T-helper 17 cell (primary cell): ENCODE measurements around the gene SLC9A8. TPM values are rescaled to one million over a fixed set of nuclear protein-coding genes. Genes with fewer than 3 reads are reported as not detected.
A peak's percentile ranks its signal among the peaks of the same experiment; 100 is the strongest.
"Not testable (repeated sequence)": the region's sequence is repeated elsewhere in the genome, so short reads cannot be mapped to it uniquely, and the experiment has no call there.

Experiments
- ATAC-seq: fragments of 150-1000 bp; cut with Tn5 transposase; 2 replicates; pipeline ENCODE4 v1.10.0; 2021; ENCODE audit warnings: mild to moderate bottlenecking, moderate library complexity
- DNase-seq, 3 donors: peaks; one replicate each; pipeline versions ENCODE4 v3.0.0 to v3.0.0-alpha.2; 2020 to 2021
- H3K9me3 ChIP-seq: one replicate; pipeline ENCODE4 v1.7.0; 2013; ENCODE audit warnings: low read length, mild to moderate bottlenecking; ENCODE audit not compliant: control insufficient read depth, poor library complexity, severe bottlenecking
- H3K27ac Mint-ChIP-seq: one replicate; pipeline ENCODE4 v1.8.0; 2022; ENCODE audit warnings: mild to moderate bottlenecking, moderate library complexity, mixed read lengths
- H3K27me3 Mint-ChIP-seq: one replicate; pipeline ENCODE4 v1.8.0; 2022; ENCODE audit warnings: mixed read lengths
- H3K36me3 Mint-ChIP-seq: one replicate; pipeline ENCODE4 v1.8.0; 2022; ENCODE audit warnings: low read depth, mixed read lengths
- H3K4me1 Mint-ChIP-seq: one replicate; pipeline ENCODE4 v1.8.0; 2022; ENCODE audit warnings: mild to moderate bottlenecking, mixed read lengths
- H3K4me3 Mint-ChIP-seq: one replicate; pipeline ENCODE4 v1.8.0; 2022; ENCODE audit warnings: mild to moderate bottlenecking, moderate library complexity, mixed read lengths
- total RNA-seq, 4 donors: library from RNA in 2 of 4; stranded (reverse) in 2 of 4; gene quantifications; one replicate each; pipeline ENCODE4 v1.2.3 and lab custom pipeline; 2022 to 2026

SLC9A8 gene
- total RNA-seq, 2 donors from 2014 or later = 42.4 to 44.8 TPM

- H3K27ac Mint-ChIP-seq = peak overlapping the region; percentile 32
- ATAC-seq = no peak
Observed at GRCh38 chr20:49887251-49888211, 74.9 kb downstream of the SLC9A8 start.

DNA sequence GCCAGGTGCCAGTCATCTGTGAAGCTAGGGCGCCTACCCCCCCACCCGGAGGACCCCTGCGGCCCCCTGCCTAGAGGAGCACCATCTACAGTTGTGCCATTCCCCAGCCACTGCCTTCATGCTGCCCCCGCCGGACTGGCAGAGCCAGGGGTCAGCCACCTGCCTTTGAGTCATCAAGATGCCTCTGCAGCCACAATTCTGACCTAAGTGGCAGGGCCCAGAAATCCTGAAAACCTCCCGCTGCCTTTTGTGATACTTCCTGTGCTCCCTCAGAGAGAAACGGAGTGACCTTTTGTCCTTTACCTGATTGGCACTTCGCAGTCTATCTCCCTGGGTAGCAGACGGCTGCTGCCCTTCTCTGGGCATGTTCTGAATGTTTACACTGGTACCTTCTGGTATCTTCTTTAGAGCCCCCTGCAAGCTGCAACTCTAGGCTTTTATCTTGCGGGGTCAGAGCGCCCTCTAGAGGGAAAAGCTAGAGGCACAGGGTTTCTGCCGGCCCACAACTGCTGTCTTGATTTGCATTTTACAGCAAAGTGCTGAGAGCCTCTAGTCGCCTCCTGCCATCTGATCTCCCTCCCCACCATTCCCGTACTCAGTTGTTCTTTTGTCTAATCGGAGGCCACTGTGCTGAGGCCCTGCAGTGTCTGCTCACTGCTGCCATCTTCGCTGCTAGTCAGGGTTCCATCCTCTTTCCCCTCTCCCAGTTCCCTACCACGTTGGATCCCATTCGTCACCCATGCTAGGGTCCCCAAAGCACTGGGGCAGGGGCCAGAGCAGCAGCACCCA is 75.8 kb downstream of the SLC9A8 start:
- ATAC-seq (peak; percentile 68), DNase-seq (peak in 2 of 3 donors; percentile 34 to 44)
- H3K9me3 ChIP-seq = no peaks in the 10 kb centered on the region
- no peak overlapping the region for H3K27ac Mint-ChIP-seq
- H3K27me3 Mint-ChIP-seq = no peaks in the 10 kb centered on the region
- peaks cover 19% of the 10 kb centered on the region for H3K4me1 Mint-ChIP-seq
- peak overlapping the region; percentile 36 for H3K4me3 Mint-ChIP-seq
- no peaks in the 10 kb centered on the region for H3K36me3 Mint-ChIP-seq

More at GRCh38 chr20:49887251-49888211, 74.9 kb downstream of the SLC9A8 start:
- no peaks in the 10 kb centered on the region for H3K36me3 Mint-ChIP-seq
- no peaks in the 10 kb centered on the region for H3K9me3 ChIP-seq
- no peaks in the 10 kb centered on the region for H3K27me3 Mint-ChIP-seq
- peaks cover 13% of the 10 kb centered on the region for H3K4me1 Mint-ChIP-seq
- DNase-seq = no peak
- H3K4me3 Mint-ChIP-seq = no peak overlapping the region

GRCh38 chr20:49889001-49889934 is 76.6 kb downstream of the SLC9A8 start:
- no peak overlapping the region for H3K4me3 Mint-ChIP-seq
- peaks cover 28% of the 10 kb centered on the region for H3K4me1 Mint-ChIP-seq
- H3K36me3 Mint-ChIP-seq = no peaks in the 10 kb centered on the region
- DNase-seq = no peak
- H3K9me3 ChIP-seq = no peaks in the 10 kb centered on the region
- no peak overlapping the region for H3K27ac Mint-ChIP-seq
- H3K27me3 Mint-ChIP-seq = no peaks in the 10 kb centered on the region
- no peak for ATAC-seq

DNA sequence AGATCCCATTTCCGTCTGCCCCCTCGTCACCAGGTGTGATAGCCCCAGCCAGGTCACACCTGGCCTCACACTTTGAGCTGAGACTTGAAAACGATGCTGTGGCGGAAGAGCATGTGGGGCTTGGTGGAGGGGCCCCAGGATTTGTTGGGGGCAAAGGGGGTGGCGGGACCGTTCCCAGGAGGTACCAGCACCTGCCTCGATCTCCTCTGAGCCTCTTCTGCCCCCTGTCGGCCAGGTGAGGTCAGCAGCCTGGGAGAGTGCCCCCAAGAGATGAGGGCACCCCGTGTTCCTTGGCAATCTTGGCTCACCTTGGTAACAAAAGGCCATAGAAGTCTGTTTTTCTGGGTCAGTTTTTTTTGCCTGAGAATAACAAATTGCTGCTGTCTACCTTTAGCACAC is 77.3 kb downstream of the SLC9A8 start:
- DNase-seq = no peak
- H3K36me3 Mint-ChIP-seq = no peaks in the 10 kb centered on the region
- H3K9me3 ChIP-seq = no peaks in the 10 kb centered on the region
- H3K27me3 Mint-ChIP-seq = no peaks in the 10 kb centered on the region
- ATAC-seq = no peak
- peaks cover 31% of the 10 kb centered on the region for H3K4me1 Mint-ChIP-seq
- H3K4me3 Mint-ChIP-seq = no peak overlapping the region
- no peak overlapping the region for H3K27ac Mint-ChIP-seq

- DNase-seq (no peak), ATAC-seq (no peak)
- Mint-ChIP-seq H3K36me3 (no peaks in the 10 kb centered on the region), H3K27ac (no peak overlapping the region), H3K27me3 (no peaks in the 10 kb centered on the region), H3K4me3 (no peak overlapping the region), H3K4me1 (peaks cover 32% of the 10 kb centered on the region)
- no peaks in the 10 kb centered on the region for H3K9me3 ChIP-seq
Observed at GRCh38 chr20:49890471-49891361, 78.1 kb downstream of the SLC9A8 start.

GRCh38 chr20:49891476-49892110 is 79.0 kb downstream of the SLC9A8 start:
- Mint-ChIP-seq H3K36me3 (no peaks in the 10 kb centered on the region), H3K4me3 (no peak overlapping the region), H3K4me1 (peaks cover 30% of the 10 kb centered on the region), H3K27me3 (no peaks in the 10 kb centered on the region), H3K27ac (no peak overlapping the region)
- ATAC-seq (no peak), DNase-seq (no peak)
- H3K9me3 ChIP-seq = no peaks in the 10 kb centered on the region

GRCh38 chr20:49892260-49892659 is 79.6 kb downstream of the SLC9A8 start:
- H3K27me3 Mint-ChIP-seq = no peaks in the 10 kb centered on the region
- H3K4me3 Mint-ChIP-seq = peak overlapping the region; percentile 31
- H3K27ac Mint-ChIP-seq = peak overlapping the region; percentile 71
- no peaks in the 10 kb centered on the region for H3K36me3 Mint-ChIP-seq
- no peaks in the 10 kb centered on the region for H3K9me3 ChIP-seq
- ATAC-seq = no peak
- H3K4me1 Mint-ChIP-seq = peaks cover 30% of the 10 kb centered on the region
- DNase-seq = no peak

DNA sequence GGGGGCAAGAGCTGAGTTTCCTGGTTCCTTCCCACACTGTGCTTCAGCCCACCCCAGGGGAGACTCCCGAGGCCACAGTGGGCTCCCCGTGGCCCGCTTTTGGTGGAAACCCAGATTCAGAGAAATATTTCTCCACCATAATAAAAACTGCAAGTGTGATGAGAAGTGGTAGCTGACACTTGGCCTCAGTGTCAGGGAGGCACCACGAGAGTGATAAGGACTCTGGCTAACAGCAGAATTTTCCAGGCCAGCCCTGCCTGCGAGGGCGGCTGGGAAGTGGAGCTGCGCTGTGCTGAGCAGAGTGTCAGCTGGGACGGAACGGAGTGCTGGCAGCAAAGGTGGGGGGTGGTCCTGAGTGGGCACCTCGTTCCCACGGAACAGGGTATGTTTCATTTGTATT is 80.2 kb downstream of the SLC9A8 start:
- Mint-ChIP-seq H3K27ac (peak overlapping the region; percentile 71), H3K4me3 (no peak overlapping the region), H3K4me1 (peaks cover 27% of the 10 kb centered on the region), H3K36me3 (no peaks in the 10 kb centered on the region), H3K27me3 (no peaks in the 10 kb centered on the region)
- H3K9me3 ChIP-seq = no peaks in the 10 kb centered on the region
- DNase-seq (no peak), ATAC-seq (no peak)

DNA sequence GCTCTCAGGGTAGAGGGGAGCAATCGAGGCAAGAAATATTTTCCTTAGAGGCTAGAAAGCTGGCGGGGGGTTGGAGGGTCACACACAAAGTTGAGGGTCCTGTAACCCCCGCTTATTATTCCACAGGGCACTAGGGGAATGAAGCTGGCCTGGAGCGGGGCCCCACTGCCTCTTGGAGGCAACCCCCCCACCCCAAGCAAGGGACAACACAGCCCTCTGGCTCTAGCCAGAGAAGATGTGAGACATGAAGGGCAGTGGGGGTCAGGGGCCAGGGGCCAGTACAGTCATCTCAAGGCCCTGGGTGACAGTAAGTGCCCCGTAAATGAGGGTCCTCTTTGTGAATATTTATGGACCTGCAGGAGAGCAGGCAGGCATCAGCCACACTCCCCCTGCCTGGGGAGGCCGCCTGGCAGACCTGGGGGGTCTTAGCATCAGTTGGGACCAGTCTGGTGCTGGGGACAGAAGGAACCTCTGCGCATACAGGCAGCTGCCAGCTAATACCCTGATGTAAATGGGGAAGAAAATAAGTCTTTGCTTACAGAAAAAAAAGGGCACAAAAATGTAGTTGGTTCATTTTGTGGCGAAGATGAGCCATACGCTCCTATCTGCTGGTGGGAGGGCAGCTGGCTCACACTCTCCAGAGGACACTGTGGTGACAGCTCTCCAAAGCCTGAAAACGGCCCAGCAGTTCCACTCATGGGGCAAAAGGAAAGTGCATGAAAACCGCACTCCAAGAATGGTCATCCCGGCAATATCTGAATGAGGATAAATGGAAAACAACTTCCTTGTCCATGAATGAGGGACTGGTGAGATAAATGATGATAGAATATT is 80.8 kb downstream of the SLC9A8 start:
- Mint-ChIP-seq H3K4me3 (peak overlapping the region; percentile 77), H3K36me3 (no peaks in the 10 kb centered on the region), H3K27ac (peak overlapping the region; percentile 71), H3K27me3 (no peaks in the 10 kb centered on the region), H3K4me1 (peaks cover 25% of the 10 kb centered on the region)
- no peaks in the 10 kb centered on the region for H3K9me3 ChIP-seq
- ATAC-seq (peak; percentile 37), DNase-seq (no peak)

GRCh38 chr20:49894073-49894470 is 81.4 kb downstream of the SLC9A8 start:
- ATAC-seq (peak; percentile 57), DNase-seq (no peak)
- peaks cover 23% of the 10 kb centered on the region for H3K4me1 Mint-ChIP-seq
- no peaks in the 10 kb centered on the region for H3K36me3 Mint-ChIP-seq
- no peaks in the 10 kb centered on the region for H3K27me3 Mint-ChIP-seq
- peak overlapping the region; percentile 71 for H3K27ac Mint-ChIP-seq
- peak overlapping the region; percentile 77 for H3K4me3 Mint-ChIP-seq
- H3K9me3 ChIP-seq = no peaks in the 10 kb centered on the region

DNA sequence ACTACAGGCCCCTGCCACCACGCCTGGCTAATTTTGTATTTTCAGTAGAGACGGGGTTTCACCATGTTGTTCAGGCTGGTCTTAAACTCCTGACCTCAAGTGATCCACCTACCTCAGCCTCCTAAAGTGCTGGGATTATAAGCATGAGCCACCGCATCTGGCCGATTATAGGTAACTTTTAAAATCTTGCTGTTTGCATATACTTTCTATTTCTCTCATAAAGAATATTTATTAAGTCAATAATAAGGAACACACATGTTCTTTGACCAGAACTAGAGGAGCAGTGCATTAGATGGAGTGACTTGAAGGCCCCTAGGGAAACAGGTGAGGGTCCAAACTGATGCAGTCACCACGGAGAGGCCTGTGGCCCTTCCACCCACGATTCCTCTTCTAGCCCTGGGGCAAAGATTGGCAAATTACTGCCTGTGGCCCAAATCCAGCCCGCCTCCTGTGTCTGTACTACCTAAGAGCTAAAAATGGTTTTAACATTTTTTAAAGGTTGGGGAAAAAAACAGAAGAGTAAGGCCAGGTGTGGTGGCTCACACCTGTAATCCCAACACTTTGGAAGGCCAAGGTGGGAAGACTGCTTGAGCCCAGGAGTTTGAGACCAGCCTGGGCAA is 83.0 kb downstream of the SLC9A8 start:
- not testable (repeated sequence) for H3K27me3 Mint-ChIP-seq, H3K27ac Mint-ChIP-seq, H3K9me3 ChIP-seq, H3K4me3 Mint-ChIP-seq, DNase-seq, ATAC-seq, H3K36me3 Mint-ChIP-seq
- H3K4me1 Mint-ChIP-seq = peaks cover 19% of the 10 kb centered on the region
